H1 (cell line): ENCODE measurements around the gene SLC6A18.

Experiments used
- CBX8 ChIP-seq: fragments of 300-800, 300-1000 bp; sonication (generic); IDR thresholded peaks from 2 replicates; pipeline ENCODE4 v1.7.1; 2016; ENCODE audit warnings: low read depth, low read length, borderline replicate concordance
- GABPA ChIP-seq: IDR thresholded peaks from 2 replicates; pipeline ENCODE4 v1.6.1; 2011; ENCODE audit warnings: mild to moderate bottlenecking, low read length, moderate library complexity, borderline replicate concordance; ENCODE audit not compliant: insufficient read depth
- HDAC6 ChIP-seq: IDR thresholded peaks from one replicate; pipeline ENCODE4 v1.7.1; 2012; ENCODE audit warnings: low read depth, mild to moderate bottlenecking, inconsistent platforms, low read length, moderate library complexity
- JUN ChIP-seq: IDR thresholded peaks from 2 replicates; pipeline ENCODE4 v1.6.1; 2011; ENCODE audit warnings: low read depth, mild to moderate bottlenecking, improper control_type of control experiment, low read length
- POLR2A ChIP-seq, 2 experiments: IDR thresholded peaks; 1 replicate in 1 of 2; 2 replicates in 1 of 2; pipeline ENCODE4 v1.6.1; 2011; ENCODE audit warnings: low read depth in 2 of 2, low read length in 2 of 2, mild to moderate bottlenecking in 2 of 2; ENCODE audit errors: control extremely low read depth in 1 of 2
- SIN3A ChIP-seq, 2 experiments: IDR thresholded peaks in 1 of 2; conservative IDR thresholded peaks in 1 of 2; 2 replicates each; pipeline ENCODE4 v1.6.1; 2011 to 2012; ENCODE audit warnings: low read length in 2 of 2, improper control_type of control experiment in 1 of 2, low read depth in 1 of 2, mild to moderate bottlenecking in 1 of 2
- ZNF274 ChIP-seq: IDR thresholded peaks from 2 replicates; pipeline ENCODE4 v1.7.0; 2012; ENCODE audit warnings: low read length, borderline replicate concordance; ENCODE audit errors: extremely low read depth
- TF ChIP-seq, protein P1 (sequence below), 3 experiments: IDR thresholded peaks; 1 replicate in 2 of 3; 2 replicates in 1 of 3; pipeline versions ENCODE4 v1.5.1 to v1.6.1; 2011; ENCODE audit warnings: low read length in 3 of 3, mild to moderate bottlenecking in 3 of 3, inconsistent platforms in 2 of 3, low read depth in 1 of 3, moderate library complexity in 1 of 3; ENCODE audit not compliant: insufficient read depth in 1 of 3; ENCODE audit errors: control extremely low read depth in 1 of 3

- TF ChIP-seq, protein P1, sequence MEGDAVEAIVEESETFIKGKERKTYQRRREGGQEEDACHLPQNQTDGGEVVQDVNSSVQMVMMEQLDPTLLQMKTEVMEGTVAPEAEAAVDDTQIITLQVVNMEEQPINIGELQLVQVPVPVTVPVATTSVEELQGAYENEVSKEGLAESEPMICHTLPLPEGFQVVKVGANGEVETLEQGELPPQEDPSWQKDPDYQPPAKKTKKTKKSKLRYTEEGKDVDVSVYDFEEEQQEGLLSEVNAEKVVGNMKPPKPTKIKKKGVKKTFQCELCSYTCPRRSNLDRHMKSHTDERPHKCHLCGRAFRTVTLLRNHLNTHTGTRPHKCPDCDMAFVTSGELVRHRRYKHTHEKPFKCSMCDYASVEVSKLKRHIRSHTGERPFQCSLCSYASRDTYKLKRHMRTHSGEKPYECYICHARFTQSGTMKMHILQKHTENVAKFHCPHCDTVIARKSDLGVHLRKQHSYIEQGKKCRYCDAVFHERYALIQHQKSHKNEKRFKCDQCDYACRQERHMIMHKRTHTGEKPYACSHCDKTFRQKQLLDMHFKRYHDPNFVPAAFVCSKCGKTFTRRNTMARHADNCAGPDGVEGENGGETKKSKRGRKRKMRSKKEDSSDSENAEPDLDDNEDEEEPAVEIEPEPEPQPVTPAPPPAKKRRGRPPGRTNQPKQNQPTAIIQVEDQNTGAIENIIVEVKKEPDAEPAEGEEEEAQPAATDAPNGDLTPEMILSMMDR (IDR thresholded peaks at IDR 0.05; ENCODE audit: control extremely low read depth in 1 of 3, insufficient read depth in 1 of 3, low read depth in 1 of 3, low read length in 3 of 3) = no peak
- TF ChIP-seq GABPA (no peak), HDAC6 (no peak), CBX8 (no peak), SIN3A (conservative IDR thresholded peaks at IDR 0.05 in 1 of 2, IDR thresholded peaks at IDR 0.05 in 1 of 2; ENCODE audit: low read depth in 1 of 2, low read length in 2 of 2) (no peak), POLR2A (IDR thresholded peaks at IDR 0.05; ENCODE audit: control extremely low read depth in 1 of 2, low read depth in 2 of 2, low read length in 2 of 2) (no peak), JUN (no peak), ZNF274 (no peak)
Observed at GRCh38 chr5:1180841-1181271, 44.3 kb upstream of the SLC6A18 start.
